C4-2B (cell line): Measurements from ENCODE around the gene SHC2.

Experiments used
- ZFX ChIP-seq: fragments of 450-650 bp; IDR thresholded peaks from 2 replicates; pipeline ENCODE4 v1.6.1; 2017
- TF ChIP-seq, protein P1 (sequence below): fragments of 450-650 bp; conservative IDR thresholded peaks from 2 replicates; pipeline ENCODE4 v1.5.1; 2017; ENCODE audit warnings: mild to moderate bottlenecking

DNA sequence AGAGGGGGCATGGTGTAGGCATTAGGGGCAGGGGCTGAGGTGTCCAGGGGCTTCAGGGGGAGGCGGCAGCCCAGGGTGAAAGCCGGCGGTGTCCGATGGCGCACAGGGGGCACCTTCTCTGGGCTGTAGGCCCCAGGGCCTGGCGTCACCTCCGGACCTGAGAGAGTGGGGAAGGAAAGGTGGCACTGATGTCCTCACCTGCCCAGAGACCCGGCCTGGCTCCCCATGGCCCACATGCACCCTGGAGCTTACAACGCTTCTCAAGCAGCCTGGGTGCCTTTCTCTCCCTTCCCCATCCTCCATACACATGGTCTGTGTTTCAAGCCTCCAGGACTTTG lies 3.3 kb upstream of the SHC2 start:
- TF ChIP-seq, protein P1, sequence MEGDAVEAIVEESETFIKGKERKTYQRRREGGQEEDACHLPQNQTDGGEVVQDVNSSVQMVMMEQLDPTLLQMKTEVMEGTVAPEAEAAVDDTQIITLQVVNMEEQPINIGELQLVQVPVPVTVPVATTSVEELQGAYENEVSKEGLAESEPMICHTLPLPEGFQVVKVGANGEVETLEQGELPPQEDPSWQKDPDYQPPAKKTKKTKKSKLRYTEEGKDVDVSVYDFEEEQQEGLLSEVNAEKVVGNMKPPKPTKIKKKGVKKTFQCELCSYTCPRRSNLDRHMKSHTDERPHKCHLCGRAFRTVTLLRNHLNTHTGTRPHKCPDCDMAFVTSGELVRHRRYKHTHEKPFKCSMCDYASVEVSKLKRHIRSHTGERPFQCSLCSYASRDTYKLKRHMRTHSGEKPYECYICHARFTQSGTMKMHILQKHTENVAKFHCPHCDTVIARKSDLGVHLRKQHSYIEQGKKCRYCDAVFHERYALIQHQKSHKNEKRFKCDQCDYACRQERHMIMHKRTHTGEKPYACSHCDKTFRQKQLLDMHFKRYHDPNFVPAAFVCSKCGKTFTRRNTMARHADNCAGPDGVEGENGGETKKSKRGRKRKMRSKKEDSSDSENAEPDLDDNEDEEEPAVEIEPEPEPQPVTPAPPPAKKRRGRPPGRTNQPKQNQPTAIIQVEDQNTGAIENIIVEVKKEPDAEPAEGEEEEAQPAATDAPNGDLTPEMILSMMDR, result no peak
- no peak for TF ChIP-seq ZFX
